ENCODE measurements around the gene SRP19.
"Not testable (repeated sequence)": the region's sequence is repeated elsewhere in the genome, so short reads cannot be mapped to it uniquely, and the experiment has no call there.

The SRP19 gene

GRCh38 chr5:112860929-112861637 lies at the start of gene SRP19:
SRP19 (plus strand) TSS chr5:112861287; CDS start chr5:112861377, 90 bp downstream.
- peak; percentile 80 to 89 for DNase-seq

- DNase-seq: no peak
Observed at GRCh38 chr5:112812549-112812948, 48.5 kb upstream of the SRP19 start.

GRCh38 chr5:112820246-112820645 lies 40.8 kb upstream of the SRP19 start:
- DNase-seq: no peak

- no peak for DNase-seq
Observed at GRCh38 chr5:112822456-112822855, 38.6 kb upstream of the SRP19 start.

- DNase-seq: no peak
Observed at GRCh38 chr5:112823181-112823580, 37.9 kb upstream of the SRP19 start.

- no peak for DNase-seq
Observed at GRCh38 chr5:112823656-112824055, 37.4 kb upstream of the SRP19 start.

- no peak for DNase-seq
Observed at GRCh38 chr5:112824197-112824596, 36.9 kb upstream of the SRP19 start.

GRCh38 chr5:112830378-112830777 lies 30.7 kb upstream of the SRP19 start:
- no peak for DNase-seq

- DNase-seq: no peak
Observed at GRCh38 chr5:112833971-112834370, 27.1 kb upstream of the SRP19 start.

- DNase-seq: no peak
Observed at GRCh38 chr5:112844489-112844888, 16.6 kb upstream of the SRP19 start.

- no peak for DNase-seq
Observed at GRCh38 chr5:112846556-112846955, 14.5 kb upstream of the SRP19 start.

GRCh38 chr5:112847306-112847705 lies 13.8 kb upstream of the SRP19 start:
- no peak for DNase-seq

GRCh38 chr5:112848116-112848811 lies 12.8 kb upstream of the SRP19 start:
- peak in 1 of 2 experiments; percentile 26 for DNase-seq

GRCh38 chr5:112849912-112850311 lies 11.2 kb upstream of the SRP19 start:
- DNase-seq: no peak

- DNase-seq: no peak
Observed at GRCh38 chr5:112854651-112855050, 6.4 kb upstream of the SRP19 start.

- no peak for DNase-seq
Observed at GRCh38 chr5:112857866-112858265, 3.2 kb upstream of the SRP19 start.

GRCh38 chr5:112860571-112860928 lies 537 bp upstream of the SRP19 start:
- DNase-seq: not testable (repeated sequence)

GRCh38 chr5:112861638-112861985 lies 525 bp downstream of the SRP19 start:
- DNase-seq: no peak

GRCh38 chr5:112862085-112862484 lies 998 bp downstream of the SRP19 start:
- DNase-seq: no peak

- DNase-seq: no peak
Observed at GRCh38 chr5:112863549-112863948, 2.5 kb downstream of the SRP19 start.

- no peak for DNase-seq
Observed at GRCh38 chr5:112865128-112865527, 4.0 kb downstream of the SRP19 start.

GRCh38 chr5:112866739-112867138 lies 5.7 kb downstream of the SRP19 start:
- DNase-seq: no peak

- no peak for DNase-seq
Observed at GRCh38 chr5:112867411-112867810, 6.3 kb downstream of the SRP19 start.

GRCh38 chr5:112869948-112870347 lies 8.9 kb downstream of the SRP19 start:
- no peak for DNase-seq

- no peak for DNase-seq
Observed at GRCh38 chr5:112870966-112871365, 9.9 kb downstream of the SRP19 start.
